CD14-positive monocyte (primary cell): Measurements from ENCODE around the gene PPP4R1. TPM values are rescaled to one million over a fixed set of nuclear protein-coding genes. Genes with fewer than 3 reads are reported as not detected.

Experiments
- DNase-seq, 3 donors: peaks; one replicate each; pipeline ENCODE4 v3.0.0-alpha.2; 2011 to 2022
- H2AFZ ChIP-seq: 2 replicates; pipeline ENCODE4 v1.6.0; 2012; ENCODE audit warnings: mild to moderate bottlenecking, low read depth, low read length, inconsistent platforms; ENCODE audit not compliant: insufficient read depth, poor library complexity, severe bottlenecking
- H3K27ac ChIP-seq, 2 donors: 1 replicate in 1 of 2; 2 replicates in 1 of 2; pipeline ENCODE4 v1.5.1; 2012 to 2013; ENCODE audit warnings: low read length in 2 of 2, control low read depth in 1 of 2, inconsistent platforms in 1 of 2, low read depth in 1 of 2, mild to moderate bottlenecking in 1 of 2
- H3K27me3 ChIP-seq, 2 donors: one replicate each; pipeline versions ENCODE4 v1.6.0 to v1.6.1; 2011 to 2013; ENCODE audit warnings: low read length in 2 of 2; ENCODE audit not compliant: control insufficient read depth in 2 of 2, insufficient read depth in 2 of 2
- H3K36me3 ChIP-seq, 2 donors: replicated peaks in 1 of 2; 1 replicate in 1 of 2; 2 replicates in 1 of 2; pipeline versions ENCODE4 v1.5.1 to v1.6.1; 2012 to 2013; ENCODE audit warnings: low read length in 2 of 2, control low read depth in 1 of 2, inconsistent platforms in 1 of 2, mild to moderate bottlenecking in 1 of 2; ENCODE audit not compliant: insufficient read depth in 2 of 2, control insufficient read depth in 1 of 2
- H3K4me1 ChIP-seq, 2 donors: 1 replicate in 1 of 2; 2 replicates in 1 of 2; pipeline versions ENCODE4 v1.5.1 to v1.6.1; 2012 to 2013; ENCODE audit warnings: low read length in 2 of 2, control low read depth in 1 of 2, inconsistent platforms in 1 of 2, mild to moderate bottlenecking in 1 of 2, moderate library complexity in 1 of 2; ENCODE audit not compliant: insufficient read depth in 2 of 2, control insufficient read depth in 1 of 2
- H3K4me2 ChIP-seq: replicated peaks from 2 replicates; pipeline ENCODE3; 2012; ENCODE audit warnings: low read length, moderate library complexity, mild to moderate bottlenecking; ENCODE audit not compliant: poor library complexity, severe bottlenecking; ENCODE audit errors: extremely low read depth
- H3K4me3 ChIP-seq, 3 experiments: fragments of 200-600 bp in 1 of 3; sonication (generic) in 1 of 3; replicated peaks in 1 of 3; 1 replicate in 2 of 3; 2 replicates in 1 of 3; pipeline ENCODE4 v1.5.1; 2011 to 2013; ENCODE audit warnings: low read length in 3 of 3, mild to moderate bottlenecking in 3 of 3, control low read depth in 2 of 3, low read depth in 2 of 3, inconsistent platforms in 1 of 3, moderate library complexity in 1 of 3
- H3K79me2 ChIP-seq: 2 replicates; pipeline ENCODE4 v1.6.0; 2012; ENCODE audit warnings: mild to moderate bottlenecking, control low read depth, inconsistent platforms, low read length, moderate library complexity; ENCODE audit not compliant: insufficient read depth
- H3K9ac ChIP-seq: 2 replicates; pipeline ENCODE4 v1.6.0; 2017; ENCODE audit warnings: low read length, mild to moderate bottlenecking; ENCODE audit not compliant: insufficient read depth, poor library complexity, severe bottlenecking
- H3K9me3 ChIP-seq, 2 donors: replicated peaks in 1 of 2; 1 replicate in 1 of 2; 2 replicates in 1 of 2; pipeline versions ENCODE4 v1.5.1 to v1.6.1; 2012 to 2013; ENCODE audit warnings: low read length in 2 of 2, control low read depth in 1 of 2; ENCODE audit not compliant: control insufficient read depth in 1 of 2, insufficient read depth in 1 of 2
- H4K20me1 ChIP-seq: 2 replicates; pipeline ENCODE4 v1.6.0; 2012; ENCODE audit warnings: mild to moderate bottlenecking, low read length, control low read depth, moderate library complexity; ENCODE audit not compliant: insufficient read depth
- H3K27ac Mint-ChIP-seq, 7 donors: one replicate each; pipeline ENCODE4 v1.8.0; 2020; ENCODE audit warnings: mild to moderate bottlenecking in 7 of 7, mixed read lengths in 7 of 7, moderate library complexity in 6 of 7, inconsistent platforms in 2 of 7
- H3K27me3 Mint-ChIP-seq, 3 donors: one replicate each; pipeline ENCODE4 v1.8.0; 2021 to 2022; ENCODE audit warnings: low read depth in 3 of 3, mild to moderate bottlenecking in 3 of 3, mixed read lengths in 3 of 3, moderate library complexity in 3 of 3, inconsistent platforms in 1 of 3
- H3K36me3 Mint-ChIP-seq, 2 donors: one replicate each; pipeline ENCODE4 v1.8.0; 2020; ENCODE audit warnings: mixed read lengths in 2 of 2, inconsistent platforms in 1 of 2, mild to moderate bottlenecking in 1 of 2
- H3K4me1 Mint-ChIP-seq: one replicate; pipeline ENCODE4 v1.8.0; 2020; ENCODE audit warnings: mild to moderate bottlenecking, mixed read lengths
- H3K4me3 Mint-ChIP-seq, 2 donors: one replicate each; pipeline ENCODE4 v1.8.0; 2020; ENCODE audit warnings: mild to moderate bottlenecking in 2 of 2, mixed read lengths in 2 of 2, moderate library complexity in 1 of 2
- H3K9me3 Mint-ChIP-seq, 7 donors: one replicate each; pipeline ENCODE4 v1.8.0; 2020 to 2022; ENCODE audit warnings: mixed read lengths in 7 of 7, mild to moderate bottlenecking in 6 of 7, moderate library complexity in 6 of 7, inconsistent platforms in 2 of 7
- WGBS: methylation state at CpG from one replicate; pipeline ENCODE4 v1.1.5; 2013; ENCODE audit warnings: missing lambda C conversion rate; ENCODE audit not compliant: insufficient coverage; 5-methylcytosine and 5-hydroxymethylcytosine counted together
- intact Hi-C, 2 donors: fragments of 100-400 bp; cut with micrococcal nuclease; formaldehyde crosslinking; loops; one replicate each; pipeline versions ENCODE4 v1.15.0 to v1.15.1; 2023
- polyA plus RNA-seq, 3 donors: library from polyadenylated mRNA; depleted of rRNA in 1 of 3; unstranded in 2 of 3; stranded (reverse) in 1 of 3; fragments of 300-500 nt in 2 of 3; fragments of >200 nt in 1 of 3; fragmentation: Illumina TruSeq in 2 of 3; gene quantifications; 1 replicate in 2 of 3; 2 replicates in 1 of 3; pipeline ENCODE4 v1.2.3, GENCODE V29; 2012 to 2021
- TF ChIP-seq, protein P1 (sequence below): fragments of 200-600 bp; IDR thresholded peaks from one replicate; pipeline ENCODE4 v1.8.0; 2022; ENCODE audit warnings: antibody characterized with exemption, mild to moderate bottlenecking

Gene PPP4R1
- polyA plus RNA-seq, 3 donors, result 22.0 to 45.3 (median 24.6) TPM

DNA sequence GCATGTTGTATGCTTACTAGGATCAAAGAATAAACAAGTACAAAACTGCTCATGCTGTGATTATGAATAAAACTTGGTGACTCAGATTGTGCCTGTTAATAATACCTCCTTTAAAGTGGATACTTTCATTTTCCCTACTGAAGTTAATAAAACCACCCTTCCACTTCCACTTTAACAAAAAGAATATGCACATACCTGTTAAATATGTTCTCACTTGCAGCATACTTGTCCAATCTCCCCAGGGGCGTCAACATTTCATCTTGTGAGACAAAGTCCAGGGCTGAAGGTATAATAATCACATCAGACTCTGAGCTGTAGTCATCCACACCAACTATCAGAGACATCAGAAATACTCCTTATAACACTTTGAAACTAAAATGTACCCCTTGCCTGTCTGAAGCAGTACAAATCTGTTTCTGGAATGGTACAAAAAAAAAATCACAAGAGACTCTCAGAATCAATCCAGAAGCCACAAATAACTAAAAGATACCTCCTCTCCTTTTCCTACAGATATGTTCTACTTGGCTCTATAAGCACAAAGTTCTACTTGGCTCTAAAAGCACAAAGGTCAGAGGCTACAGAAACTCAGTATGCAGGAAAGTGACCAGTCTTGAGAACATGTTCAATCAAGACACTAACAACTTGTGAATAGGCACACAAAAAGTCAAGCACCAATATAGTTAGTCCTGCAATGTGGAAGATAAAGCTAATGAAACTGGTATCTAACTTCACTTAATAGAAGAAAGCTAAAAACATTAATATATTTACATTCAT is 19.3 kb downstream of the PPP4R1 start:
- peaks cover 71% of the 10 kb centered on the region for H3K79me2 ChIP-seq

DNA sequence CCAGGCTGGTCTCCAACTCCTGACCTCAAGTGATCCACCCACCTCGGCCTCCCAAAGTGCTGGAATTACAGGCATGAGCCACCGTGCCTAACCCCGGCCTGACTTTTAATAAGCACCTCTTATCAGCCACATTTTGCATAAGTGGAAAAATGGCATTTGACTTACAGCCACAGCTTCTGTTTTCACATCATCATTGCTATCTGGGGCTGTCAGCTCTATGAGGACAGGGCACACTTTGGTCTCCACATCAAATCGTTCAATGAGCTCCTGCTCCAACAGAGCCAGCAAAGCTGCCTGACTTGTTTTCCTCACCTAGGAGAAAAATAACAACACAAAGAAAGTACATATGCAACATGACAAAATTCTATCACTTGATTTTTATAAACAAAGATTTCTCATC is 26.4 kb downstream of the PPP4R1 start:
- Histone ChIP-seq H3K4me2 (no peak overlapping the region), H3K9me3 (no peaks in the 10 kb centered on the region), H2AFZ (no peak overlapping the region), H3K27ac (no peak overlapping the region), H3K9ac (no peak overlapping the region), H3K4me1 (no peaks in the 10 kb centered on the region), H3K27me3 (no peaks in the 10 kb centered on the region), H3K4me3 (no peak overlapping the region), H4K20me1 (peaks cover 17% of the 10 kb centered on the region), H3K36me3 (peaks cover 81 to 95% of the 10 kb centered on the region in 2 donors), H3K79me2 (peaks cover 8% of the 10 kb centered on the region)
- Mint-ChIP-seq H3K9me3 (peaks cover 0 to 1% (median 0%) of the 10 kb centered on the region in 7 donors), H3K27me3 (no peaks in the 10 kb centered on the region), H3K27ac (no peak overlapping the region), H3K4me3 (no peak overlapping the region), H3K4me1 (no peaks in the 10 kb centered on the region), H3K36me3 (peaks cover 69 to 84% of the 10 kb centered on the region in 2 donors)
- WGBS, result 100% methylated on average over 4 of the region's 4 CpGs
- intact Hi-C loops, result no loop called here
- TF ChIP-seq, protein P1, sequence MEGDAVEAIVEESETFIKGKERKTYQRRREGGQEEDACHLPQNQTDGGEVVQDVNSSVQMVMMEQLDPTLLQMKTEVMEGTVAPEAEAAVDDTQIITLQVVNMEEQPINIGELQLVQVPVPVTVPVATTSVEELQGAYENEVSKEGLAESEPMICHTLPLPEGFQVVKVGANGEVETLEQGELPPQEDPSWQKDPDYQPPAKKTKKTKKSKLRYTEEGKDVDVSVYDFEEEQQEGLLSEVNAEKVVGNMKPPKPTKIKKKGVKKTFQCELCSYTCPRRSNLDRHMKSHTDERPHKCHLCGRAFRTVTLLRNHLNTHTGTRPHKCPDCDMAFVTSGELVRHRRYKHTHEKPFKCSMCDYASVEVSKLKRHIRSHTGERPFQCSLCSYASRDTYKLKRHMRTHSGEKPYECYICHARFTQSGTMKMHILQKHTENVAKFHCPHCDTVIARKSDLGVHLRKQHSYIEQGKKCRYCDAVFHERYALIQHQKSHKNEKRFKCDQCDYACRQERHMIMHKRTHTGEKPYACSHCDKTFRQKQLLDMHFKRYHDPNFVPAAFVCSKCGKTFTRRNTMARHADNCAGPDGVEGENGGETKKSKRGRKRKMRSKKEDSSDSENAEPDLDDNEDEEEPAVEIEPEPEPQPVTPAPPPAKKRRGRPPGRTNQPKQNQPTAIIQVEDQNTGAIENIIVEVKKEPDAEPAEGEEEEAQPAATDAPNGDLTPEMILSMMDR, result no peak
- DNase-seq, result no peak

More for the DNA sequence above, 19.3 kb downstream of the PPP4R1 start:
- Histone ChIP-seq H3K27ac (peak overlapping the region in 1 of 2 donors; percentile 50), H3K4me1 (no peaks in the 10 kb centered on the region), H3K4me3 (no peak overlapping the region), H3K36me3 (peaks cover 27 to 34% of the 10 kb centered on the region in 2 donors), H3K9me3 (peaks cover 0 to under 1% of the 10 kb centered on the region in 2 donors), H3K27me3 (no peaks in the 10 kb centered on the region), H3K4me2 (no peak overlapping the region), H4K20me1 (peaks cover 64% of the 10 kb centered on the region), H2AFZ (no peak overlapping the region), H3K9ac (no peak overlapping the region)
- TF ChIP-seq, protein P1, result no peak
- Mint-ChIP-seq H3K36me3 (peaks cover 32 to 38% of the 10 kb centered on the region in 2 donors), H3K27me3 (no peaks in the 10 kb centered on the region), H3K4me3 (no peak overlapping the region), H3K27ac (peak overlapping the region in 5 of 7 donors; percentile 6 to 87 (median 70)), H3K9me3 (peaks cover under 1 to 4% (median 2%) of the 10 kb centered on the region in 7 donors), H3K4me1 (peaks cover 17% of the 10 kb centered on the region)
- intact Hi-C loops, result no loop called here
- DNase-seq, result no peak
- WGBS, result 100% methylated on average over 1 of the region's 1 CpG
